22Rv1 (cell line): ENCODE results near the gene SPRR2D.

Source experiments
- ZFX ChIP-seq: fragments of 450-650 bp; IDR thresholded peaks from 2 replicates; pipeline ENCODE4 v1.6.1; 2017; ENCODE audit warnings: antibody characterized with exemption, borderline replicate concordance
- TF ChIP-seq, protein P1 (sequence below): fragments of 450-650 bp; IDR thresholded peaks from 2 replicates; pipeline ENCODE4 v1.5.1; 2017; ENCODE audit warnings: mild to moderate bottlenecking

GRCh38 chr1:153001382-153001781 lies 39.5 kb downstream of the SPRR2D start, which contains the start of gene SPRR3:
- TF ChIP-seq, protein P1, sequence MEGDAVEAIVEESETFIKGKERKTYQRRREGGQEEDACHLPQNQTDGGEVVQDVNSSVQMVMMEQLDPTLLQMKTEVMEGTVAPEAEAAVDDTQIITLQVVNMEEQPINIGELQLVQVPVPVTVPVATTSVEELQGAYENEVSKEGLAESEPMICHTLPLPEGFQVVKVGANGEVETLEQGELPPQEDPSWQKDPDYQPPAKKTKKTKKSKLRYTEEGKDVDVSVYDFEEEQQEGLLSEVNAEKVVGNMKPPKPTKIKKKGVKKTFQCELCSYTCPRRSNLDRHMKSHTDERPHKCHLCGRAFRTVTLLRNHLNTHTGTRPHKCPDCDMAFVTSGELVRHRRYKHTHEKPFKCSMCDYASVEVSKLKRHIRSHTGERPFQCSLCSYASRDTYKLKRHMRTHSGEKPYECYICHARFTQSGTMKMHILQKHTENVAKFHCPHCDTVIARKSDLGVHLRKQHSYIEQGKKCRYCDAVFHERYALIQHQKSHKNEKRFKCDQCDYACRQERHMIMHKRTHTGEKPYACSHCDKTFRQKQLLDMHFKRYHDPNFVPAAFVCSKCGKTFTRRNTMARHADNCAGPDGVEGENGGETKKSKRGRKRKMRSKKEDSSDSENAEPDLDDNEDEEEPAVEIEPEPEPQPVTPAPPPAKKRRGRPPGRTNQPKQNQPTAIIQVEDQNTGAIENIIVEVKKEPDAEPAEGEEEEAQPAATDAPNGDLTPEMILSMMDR, result no peak
- TF ChIP-seq ZFX, result no peak
